ENCODE measurements around the gene CLEC20A.

Gene CLEC20A

GRCh38 chr1:178486100-178487069 is 10.4 kb downstream of the CLEC20A start:
- POLR2A ChIA-PET = no interaction called here
- H3K9me3 ChIP-seq (ENCODE audit: control insufficient read depth, insufficient read depth, low read depth, low read length) = no peaks in the 10 kb centered on the region
- H3K27ac ChIP-seq (ENCODE audit: extremely low read depth, low read depth, low read length) = no peak overlapping the region
- no peak overlapping the region for H3K4me3 ChIP-seq (ENCODE audit: low read depth, low read length)
- no peaks in the 10 kb centered on the region for H3K36me3 ChIP-seq (ENCODE audit: control insufficient read depth in 2 of 2, insufficient read depth in 1 of 2, low read length in 2 of 2)
- CTCF ChIA-PET = no interaction called here
- TF ChIP-seq ZNF18 (tag by site-specific recombination; IDR thresholded peaks at IDR 0.05) (no peak), ZNF324 (tag by site-specific recombination; IDR thresholded peaks at IDR 0.05) (no peak), ZNF19 (tag by site-specific recombination; IDR thresholded peaks at IDR 0.05; ENCODE audit: low read depth) (no peak), PRDM10 (tag by site-specific recombination; IDR thresholded peaks at IDR 0.05) (no peak), ZNF169 (tag by site-specific recombination; IDR thresholded peaks at IDR 0.05) (no peak), ZNF747 (tag by site-specific recombination; IDR thresholded peaks at IDR 0.05) (no peak), ZSCAN23 (tag by site-specific recombination; IDR thresholded peaks at IDR 0.05) (no peak), ZNF776 (tag by site-specific recombination; IDR thresholded peaks at IDR 0.05; ENCODE audit: borderline replicate concordance) (no peak), ZBTB11 (tag by site-specific recombination; conservative IDR thresholded peaks at IDR 0.05; ENCODE audit: low read depth) (no peak), ZNF266 (tag by site-specific recombination; IDR thresholded peaks at IDR 0.05; ENCODE audit: low read depth) (no peak), ZNF175 (tag by site-specific recombination; IDR thresholded peaks at IDR 0.05) (no peak)
- no peaks in the 10 kb centered on the region for H3K4me1 ChIP-seq (ENCODE audit: control insufficient read depth, insufficient read depth, low read length)

- ChIA-PET POLR2A (no interaction called here), CTCF (interaction anchor here (1.0 kb wide), 1 partner anchor 17 kb away, joined by 3 read pairs; no protein-coding TSS in a partner anchor)
- Histone ChIP-seq H3K4me3 (ENCODE audit: low read depth, low read length) (no peak overlapping the region), H3K36me3 (ENCODE audit: control insufficient read depth in 2 of 2, insufficient read depth in 1 of 2, low read length in 2 of 2) (no peaks in the 10 kb centered on the region), H3K27ac (ENCODE audit: extremely low read depth, low read depth, low read length) (no peak overlapping the region), H3K4me1 (ENCODE audit: control insufficient read depth, insufficient read depth, low read length) (no peaks in the 10 kb centered on the region), H3K9me3 (ENCODE audit: control insufficient read depth, insufficient read depth, low read depth, low read length) (no peaks in the 10 kb centered on the region)
- TF ChIP-seq ZNF398 (tag by site-specific recombination; IDR thresholded peaks at IDR 0.05) (no peak), ZNF169 (tag by site-specific recombination; IDR thresholded peaks at IDR 0.05) (no peak), YY2 (tag by site-specific recombination; IDR thresholded peaks at IDR 0.05) (no peak), ZNF654 (tag by site-specific recombination; IDR thresholded peaks at IDR 0.05; ENCODE audit: low read depth) (no peak), ZNF776 (tag by site-specific recombination; IDR thresholded peaks at IDR 0.05; ENCODE audit: borderline replicate concordance) (no peak)
These were observed 11.2 kb downstream of the CLEC20A start for GRCh38 chr1:178485541-178485981.
